HT1080 (cell line): ENCODE measurements around the gene DNAH17. TPM values are rescaled to one million over a fixed set of nuclear protein-coding genes. Genes with fewer than 3 reads are reported as not detected.

Experiments
- DNase-seq: peaks from one replicate; pipeline ENCODE4 v3.0.0-alpha.2; 2015; ENCODE audit warnings: low read depth
- total RNA-seq: library from RNA; depleted of rRNA; stranded (reverse); fragments of >200 nt; shearing (Covaris generic); gene quantifications from 2 replicates; pipeline ENCODE4 v1.2.3, GENCODE V29; 2014

DNAH17 gene
- total RNA-seq, 1 experiment from 2014 or later: not detected

DNA sequence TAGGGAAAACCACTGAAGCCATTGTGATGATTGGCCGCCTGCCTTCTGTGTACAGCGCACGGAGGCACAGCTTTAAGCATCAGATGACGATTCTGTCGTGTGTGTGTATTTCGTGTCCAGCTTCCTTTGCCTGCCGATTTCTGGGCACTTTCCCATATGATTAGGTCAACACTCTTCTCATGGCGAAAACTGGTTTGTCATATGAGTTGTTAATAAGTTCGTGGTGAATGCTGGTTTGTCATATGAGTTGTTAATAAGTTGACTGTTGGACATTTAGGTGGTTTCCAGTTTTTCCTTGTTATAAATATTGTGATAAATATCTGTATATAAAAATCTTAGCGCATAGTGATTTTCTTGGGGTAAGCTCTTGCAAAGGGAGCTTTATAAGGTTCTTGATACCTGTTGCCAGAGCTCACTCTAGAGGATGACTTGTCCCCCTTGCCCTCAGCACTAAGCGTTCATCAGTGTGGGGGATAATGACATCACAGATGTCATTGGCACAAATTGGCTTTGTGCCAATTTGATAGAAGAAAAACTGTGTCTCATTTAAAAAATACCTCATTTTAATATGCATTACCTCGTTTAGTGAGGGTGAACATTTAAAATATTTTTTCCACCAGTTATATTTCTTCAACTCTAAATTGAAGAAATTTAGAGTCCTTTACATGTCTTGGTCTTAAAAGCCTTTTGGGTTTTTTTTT, 158.7 kb downstream of the DNAH17 start:
- DNase-seq: no peak

DNA sequence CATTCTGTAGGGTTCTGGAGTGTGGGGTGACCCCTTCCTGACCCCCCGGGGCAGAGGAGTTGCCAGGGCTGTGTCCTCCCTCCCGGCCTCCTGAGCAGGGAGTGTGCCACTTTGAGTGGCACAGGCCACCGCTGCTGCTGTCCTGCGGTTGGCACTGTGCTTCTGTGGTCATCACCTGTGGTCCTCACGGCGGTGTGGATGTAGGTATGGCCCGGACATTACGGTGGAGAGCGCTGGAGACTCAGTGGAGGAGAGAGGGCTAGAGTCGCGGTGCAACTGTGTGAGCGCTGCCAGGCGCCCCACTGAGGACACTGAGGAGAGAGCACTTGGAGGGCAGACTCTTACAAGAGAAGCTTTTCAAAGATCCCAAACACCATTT, 159.7 kb downstream of the DNAH17 start:
- DNase-seq: no peak

DNA sequence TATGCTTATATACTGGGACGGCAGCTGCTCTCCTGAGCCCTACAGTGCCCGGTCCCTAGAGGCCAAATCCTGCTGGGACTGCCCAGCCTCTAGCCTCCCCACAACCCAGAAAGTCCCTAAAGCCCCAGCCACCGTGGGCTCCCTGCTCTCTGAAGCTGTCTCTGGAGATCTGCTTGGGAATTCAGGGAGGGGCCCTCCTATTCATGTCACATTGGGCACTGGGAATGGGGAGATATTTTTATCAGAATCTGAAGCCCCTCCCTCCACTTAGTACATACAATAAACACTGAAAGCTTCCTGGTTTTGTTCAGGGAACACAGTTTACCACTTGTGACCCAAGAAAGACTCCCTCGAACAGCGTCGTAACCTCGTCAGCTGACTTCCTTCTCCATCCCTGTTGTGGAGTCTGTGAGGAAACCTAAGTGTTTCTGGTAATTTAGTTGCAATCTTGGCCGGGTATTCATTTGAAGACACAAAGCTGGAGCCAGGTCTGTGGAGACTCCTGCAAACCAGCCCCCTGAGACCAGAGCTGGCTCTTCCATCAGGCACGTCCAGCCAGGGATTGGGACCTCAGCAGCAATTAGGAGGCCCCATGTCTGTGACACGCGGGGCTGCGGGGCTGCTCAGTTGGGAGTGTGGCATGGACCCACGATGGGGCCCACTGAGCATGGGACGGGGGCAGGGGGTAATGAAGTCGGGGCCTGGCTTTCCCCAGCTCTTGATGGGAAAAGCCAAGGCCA, 160.2 kb downstream of the DNAH17 start:
- no peak for DNase-seq

DNA sequence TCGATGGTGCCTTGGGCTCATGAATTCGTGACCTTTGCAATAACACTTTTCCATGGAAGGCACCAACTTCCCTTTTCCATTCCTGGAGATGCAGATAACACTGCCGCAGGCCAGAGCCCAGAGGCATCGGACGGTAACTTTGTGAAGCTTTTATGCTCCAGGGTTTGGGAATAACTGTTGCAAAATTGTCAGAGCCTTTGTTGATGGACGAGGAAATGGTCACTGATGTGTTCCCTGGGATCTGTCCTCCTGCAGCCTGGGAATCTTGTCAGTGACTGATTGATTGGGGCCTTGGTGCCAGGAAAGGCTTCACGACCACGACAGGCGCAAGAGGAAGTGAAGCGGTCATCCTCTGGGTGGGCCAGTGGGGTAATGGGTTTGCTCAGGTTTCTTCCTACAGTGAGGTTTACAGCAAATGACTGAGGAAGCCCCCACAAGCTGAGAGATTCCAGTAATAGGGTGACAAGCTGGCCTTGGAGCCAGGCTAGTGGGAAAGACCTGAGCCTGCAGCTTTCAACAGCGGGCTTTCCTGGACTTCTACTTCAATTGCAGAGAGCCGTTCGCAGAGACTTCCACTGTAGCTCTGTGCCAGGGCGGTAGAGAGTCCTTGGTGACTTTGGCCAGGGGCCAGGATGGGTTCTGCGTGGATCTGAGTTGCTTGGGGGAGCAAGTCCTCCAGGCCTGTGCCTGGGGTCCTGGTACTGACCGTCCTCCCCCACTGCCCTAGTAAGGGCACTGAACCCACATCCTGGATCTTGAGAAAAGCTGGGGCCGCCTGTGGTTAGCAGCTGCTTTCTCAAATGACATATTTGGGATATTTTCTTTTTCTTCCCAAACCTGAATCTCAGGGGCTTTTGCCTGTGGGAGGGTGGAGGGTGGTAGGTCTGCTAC, 161.1 kb downstream of the DNAH17 start:
- no peak for DNase-seq

DNA sequence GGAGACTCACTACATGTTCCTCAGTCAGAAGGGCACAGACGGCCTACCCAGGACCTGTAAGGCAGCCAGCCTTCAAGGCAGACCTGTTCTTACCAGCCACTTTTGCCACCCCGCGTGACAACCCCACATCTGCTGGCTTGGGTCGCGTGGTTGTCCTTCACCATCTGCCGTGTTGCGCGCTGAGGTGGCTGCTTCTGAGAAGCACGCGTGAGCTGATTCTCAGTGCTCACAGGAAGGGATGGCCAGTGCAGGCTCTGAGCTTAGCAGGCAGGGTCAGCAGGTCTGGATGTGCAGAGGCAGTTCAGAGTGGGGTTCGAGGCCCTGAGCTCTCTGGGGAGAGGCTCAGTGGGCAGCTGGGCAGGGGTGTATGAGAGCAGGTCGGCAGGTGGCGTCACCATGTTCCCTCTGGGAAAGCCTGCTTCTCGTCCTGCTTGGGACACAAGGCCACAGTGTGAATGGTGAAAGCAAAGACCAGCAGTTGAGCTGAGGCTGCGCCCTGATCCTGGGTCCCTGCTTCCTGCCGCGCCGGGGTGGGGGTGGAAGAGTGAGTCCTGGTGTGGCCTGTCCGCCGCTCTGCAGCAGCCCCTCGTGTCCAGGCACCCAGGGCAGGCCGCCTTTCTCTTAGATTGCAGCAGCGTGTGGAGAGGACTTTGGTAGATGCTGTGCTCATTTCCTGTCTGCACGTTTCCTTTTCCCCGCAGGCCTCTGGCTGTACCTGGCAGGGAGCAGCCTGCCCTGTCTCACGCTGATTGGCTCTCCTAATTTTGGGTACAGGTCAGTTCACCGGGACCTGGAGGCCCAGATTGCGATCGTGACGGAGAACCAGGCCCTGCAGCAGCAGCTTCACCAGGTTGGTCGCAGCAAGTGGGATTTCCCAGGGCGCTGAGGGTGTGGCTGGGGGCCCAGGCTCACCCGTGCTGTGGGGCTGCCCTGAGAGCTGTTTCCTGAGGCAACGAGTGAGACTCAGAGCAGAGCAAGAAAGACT, 162.7 kb downstream of the DNAH17 start:
- DNase-seq: no peak

DNA sequence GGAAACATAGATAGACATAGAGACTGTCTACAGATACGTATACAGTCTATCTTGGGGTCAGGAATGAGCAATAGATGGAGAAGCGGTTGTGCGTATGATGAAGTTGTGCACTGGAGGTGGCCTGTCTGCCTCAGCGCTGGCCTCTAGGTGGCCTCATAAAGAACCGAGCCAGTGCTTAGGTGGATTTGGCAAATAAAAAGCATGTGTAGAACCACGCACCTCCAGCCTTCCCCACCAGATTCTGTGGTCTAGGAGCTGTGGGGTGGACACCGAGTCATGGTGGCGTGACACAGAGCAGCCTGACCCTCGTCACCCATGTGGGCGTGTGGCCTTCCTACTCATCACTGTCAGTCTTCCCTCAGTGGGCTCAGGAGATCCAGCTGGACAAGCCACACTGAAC, 164.8 kb downstream of the DNAH17 start:
- no peak for DNase-seq

DNA sequence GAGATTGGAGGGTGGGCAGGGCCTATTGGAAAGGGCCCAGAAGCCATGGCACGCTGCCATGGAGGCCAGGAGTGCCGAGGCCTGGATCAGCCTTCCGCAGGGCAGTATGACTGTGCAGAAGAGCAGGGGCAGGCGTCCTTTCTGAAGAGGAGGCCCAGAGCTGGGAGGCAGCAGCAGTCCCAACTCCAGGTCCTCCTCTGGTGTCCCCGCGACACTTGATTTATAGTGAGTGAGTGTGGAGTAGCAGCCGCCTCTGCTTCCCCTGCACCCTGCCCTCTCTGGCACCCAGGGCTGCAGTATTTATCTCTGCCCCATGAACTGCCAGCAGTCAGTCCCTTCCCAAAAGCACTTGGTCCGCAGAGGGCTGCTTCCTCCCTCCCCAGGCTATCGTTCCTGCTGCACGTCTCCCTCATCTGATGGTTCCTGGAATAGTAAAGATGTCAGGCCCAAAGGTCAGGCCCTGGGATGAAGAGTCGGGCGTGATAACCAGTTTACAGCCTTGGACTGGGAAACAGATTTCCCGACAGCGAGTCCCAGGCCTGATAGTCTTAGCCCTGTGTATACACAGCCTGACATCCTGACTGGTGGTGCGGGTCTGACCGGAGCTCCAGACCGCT, 165.8 kb downstream of the DNAH17 start:
- no peak for DNase-seq

DNA sequence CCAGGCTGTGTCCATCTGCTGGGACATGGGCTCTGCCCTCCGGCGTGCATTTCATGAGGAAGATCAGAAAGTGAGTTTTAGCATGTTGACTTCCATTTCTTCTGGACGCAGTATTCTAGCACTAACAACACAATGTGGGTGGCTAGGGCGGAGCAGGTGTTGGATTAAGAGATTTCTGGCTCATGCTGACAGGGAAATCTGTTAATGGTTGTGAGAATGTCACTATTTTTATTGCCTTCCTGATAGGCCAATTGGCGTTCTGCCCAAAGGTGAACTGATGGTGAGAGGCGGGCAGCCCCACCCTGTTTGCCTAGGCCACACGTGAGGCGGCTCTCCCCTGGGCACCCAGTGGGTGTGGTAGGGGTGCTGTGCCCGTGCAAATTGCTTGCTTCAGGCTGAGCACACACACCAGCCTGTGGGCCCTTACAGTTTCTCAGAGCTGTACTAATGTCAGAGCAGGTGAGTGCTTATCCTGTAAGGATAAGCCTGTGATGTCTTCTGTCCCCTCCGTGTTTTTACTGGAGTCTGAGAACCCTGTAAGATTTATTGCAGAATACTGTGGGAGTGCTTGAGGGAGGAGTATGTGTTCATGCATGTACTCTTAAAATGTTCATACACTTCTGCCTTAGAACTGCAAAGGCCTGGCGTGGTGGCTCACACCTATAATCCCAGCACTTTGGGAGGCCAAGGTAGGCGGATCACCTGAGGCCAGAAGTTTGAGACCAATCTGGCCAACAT, 167.8 kb downstream of the DNAH17 start:
- no peak for DNase-seq

DNA sequence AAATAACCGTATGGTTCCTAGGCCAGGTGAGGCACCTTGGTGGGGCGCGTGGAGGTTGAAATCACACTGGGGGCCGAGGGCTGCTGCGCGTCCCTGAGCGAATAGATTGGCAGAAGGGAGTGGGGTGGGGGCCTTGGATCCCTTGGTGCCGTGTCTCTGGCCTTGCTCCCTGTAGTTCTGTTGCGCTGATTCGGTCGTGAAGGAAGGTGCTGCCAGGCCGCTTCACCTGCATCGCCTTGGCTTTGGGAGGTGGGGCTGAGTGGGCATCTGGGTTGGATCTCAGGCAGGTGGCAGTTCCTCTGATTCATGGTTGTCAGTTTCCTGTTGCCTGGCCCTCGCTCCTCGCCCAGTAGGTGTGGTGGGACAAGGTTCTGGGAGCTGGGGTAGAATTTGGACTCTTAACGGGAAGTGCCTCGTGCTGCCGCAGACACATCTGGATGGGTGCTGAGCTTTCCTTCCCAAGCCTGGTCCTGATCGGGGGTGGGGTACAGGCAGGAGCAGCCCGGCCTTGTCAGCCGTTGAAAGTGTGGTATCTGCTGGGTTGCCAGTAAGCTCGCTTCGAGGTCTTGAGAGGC, 168.6 kb downstream of the DNAH17 start:
- no peak for DNase-seq

DNA sequence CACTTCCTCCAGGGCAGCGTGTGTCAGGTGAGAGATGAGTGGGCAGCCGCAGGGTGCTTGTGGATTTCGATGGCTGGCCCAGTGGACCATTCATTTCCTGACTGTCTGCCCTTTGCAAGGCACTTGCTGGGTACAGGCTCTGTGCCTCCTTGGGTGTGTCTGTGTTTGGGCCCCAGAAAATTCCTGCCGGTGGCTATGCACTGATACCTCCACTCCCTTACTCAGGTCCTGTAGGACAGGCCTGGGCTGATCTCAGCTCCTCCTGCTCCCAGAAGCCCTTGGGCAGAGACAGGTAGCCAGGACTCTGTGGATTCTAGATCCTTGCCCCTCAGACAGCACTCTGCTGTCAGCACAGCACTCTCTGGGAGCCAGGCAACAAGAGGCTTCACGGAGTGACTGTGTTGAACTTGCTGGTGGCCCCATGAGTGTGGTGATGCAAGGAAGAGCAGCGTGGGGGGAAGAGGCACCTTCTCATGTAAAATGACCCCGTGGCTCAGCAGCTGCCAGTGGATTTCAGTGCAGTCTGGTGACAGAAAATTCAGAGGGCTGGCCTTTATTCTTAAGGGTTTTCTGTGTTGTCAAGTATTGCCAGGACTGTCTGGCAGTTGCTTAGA, 169.7 kb downstream of the DNAH17 start:
- no peak for DNase-seq

DNA sequence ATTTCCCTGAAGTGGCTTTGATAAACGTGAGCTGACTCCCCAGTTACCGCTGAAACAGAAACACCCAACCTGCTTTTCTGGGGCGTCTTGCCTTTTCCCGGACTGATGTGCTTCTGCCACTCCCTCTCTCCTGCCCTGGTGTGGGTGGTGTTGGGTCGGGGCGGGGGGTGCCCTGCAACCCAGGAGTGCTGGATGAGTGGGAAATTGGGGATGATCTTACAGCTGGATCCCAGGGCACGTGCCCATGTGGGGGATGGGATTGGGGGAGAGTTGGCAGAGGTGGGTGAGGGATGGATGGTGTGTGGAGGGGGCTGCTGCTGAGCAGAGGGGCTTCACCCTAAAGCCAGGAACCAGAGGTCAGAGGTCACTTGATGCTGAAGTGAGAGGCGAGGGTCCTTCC, 170.3 kb downstream of the DNAH17 start:
- no peak for DNase-seq

DNA sequence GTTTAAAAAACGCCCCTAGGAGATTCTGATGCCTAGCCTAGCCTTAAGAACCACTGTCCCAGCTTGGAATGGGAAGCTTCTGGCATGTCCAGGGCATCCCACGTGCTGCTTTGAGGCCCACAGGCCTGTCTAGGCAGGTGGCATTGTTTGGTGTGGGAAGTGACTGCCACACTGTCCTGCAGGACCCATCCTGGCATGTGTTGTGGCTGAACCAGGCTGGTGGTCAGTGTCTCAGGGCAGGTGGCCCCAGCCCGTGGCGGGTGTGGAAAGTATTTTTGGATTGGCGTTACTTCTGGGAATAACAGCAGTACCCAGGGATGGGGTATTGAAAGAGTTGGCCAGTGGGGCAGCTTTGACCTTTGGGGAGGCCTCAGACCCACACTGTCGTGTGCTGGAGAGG, 170.8 kb downstream of the DNAH17 start:
- no peak for DNase-seq

DNA sequence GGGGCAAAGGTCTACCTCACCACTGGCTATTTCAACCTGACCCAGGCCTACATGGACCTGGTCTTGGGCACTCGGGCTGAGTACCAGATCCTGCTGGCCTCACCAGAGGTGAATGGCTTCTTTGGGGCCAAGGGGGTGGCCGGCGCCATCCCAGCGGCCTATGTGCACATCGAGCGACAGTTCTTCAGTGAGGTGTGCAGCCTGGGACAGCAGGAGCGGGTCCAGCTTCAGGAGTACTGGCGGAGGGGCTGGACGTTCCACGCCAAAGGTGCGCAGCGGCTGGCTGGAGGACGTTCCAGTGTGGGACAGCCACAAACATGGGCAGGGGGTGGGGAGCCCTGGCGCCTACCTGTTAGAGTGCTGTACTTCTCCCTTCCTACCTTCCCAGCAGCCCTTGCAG, 173.4 kb downstream of the DNAH17 start:
- no peak for DNase-seq

DNA sequence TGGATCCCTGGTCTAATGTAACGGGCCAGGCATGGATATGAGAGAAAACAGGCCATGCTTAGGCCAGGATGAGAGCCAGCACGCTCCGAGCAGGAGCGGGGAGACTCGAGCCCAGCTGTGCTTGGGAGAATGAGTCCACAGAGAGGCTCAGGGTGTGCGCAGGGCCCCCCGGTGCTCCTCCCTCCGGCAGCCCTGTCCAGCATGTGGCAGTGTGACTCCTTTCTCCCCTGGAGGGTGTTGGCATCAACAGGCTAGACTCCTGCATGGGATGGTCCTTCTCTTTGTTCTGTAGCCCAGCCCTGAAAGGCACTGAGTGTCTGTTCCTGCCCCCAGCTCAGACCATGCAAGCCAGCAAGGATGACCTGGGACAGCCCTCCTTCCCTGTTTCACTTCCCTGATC, 175.3 kb downstream of the DNAH17 start:
- DNase-seq: no peak

DNA sequence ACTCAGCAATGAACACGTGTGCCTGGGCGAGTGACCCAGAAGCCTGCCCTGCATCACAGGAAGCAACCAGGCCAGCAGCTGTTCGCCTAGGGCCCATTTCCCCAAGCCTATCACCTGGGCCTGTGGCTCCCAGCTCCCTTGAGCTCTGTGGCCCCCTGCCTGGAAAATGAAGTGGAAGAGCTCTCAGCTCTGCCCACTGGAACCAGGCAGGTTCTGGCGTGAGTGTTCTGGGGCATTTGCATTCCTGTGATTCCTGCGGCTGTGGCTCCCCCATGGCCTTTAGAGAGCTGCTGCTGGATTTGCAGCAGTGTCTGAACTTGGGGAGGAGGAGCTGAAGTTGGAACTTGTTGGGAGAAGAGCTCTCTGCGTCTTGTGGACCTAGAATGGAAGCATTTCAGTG, 175.9 kb downstream of the DNAH17 start:
- DNase-seq: no peak

DNA sequence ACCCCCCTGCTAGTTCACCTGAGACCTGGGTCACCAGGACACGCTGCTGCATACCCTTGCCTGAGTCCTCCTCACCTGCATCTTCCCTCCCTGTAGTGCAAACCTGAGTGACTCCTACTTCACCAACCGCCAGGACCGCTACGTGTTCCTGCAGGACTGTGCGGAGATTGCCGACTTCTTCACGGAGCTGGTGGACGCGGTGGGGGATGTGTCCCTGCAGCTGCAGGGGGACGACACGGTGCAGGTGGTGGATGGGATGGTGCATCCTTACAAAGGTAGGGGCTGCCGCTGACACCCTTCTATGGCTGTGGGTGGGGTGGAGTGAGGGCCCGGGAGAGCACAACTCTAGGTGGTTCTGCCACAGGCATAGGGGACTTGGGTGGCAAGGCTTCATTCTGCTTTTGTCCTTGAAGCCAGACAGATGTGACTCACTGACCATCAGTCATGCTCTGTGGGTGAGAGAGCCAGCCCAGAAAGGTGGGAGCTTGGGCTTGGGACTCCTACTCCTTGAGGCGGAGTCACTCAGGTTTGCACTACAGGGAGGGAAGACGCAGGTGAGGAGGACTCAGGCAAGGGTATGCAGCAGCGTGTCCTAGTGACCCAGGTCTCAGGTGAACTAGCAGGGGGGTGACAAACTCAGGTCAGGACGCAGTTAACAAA, 176.5 kb downstream of the DNAH17 start:
- no peak for DNase-seq

DNA sequence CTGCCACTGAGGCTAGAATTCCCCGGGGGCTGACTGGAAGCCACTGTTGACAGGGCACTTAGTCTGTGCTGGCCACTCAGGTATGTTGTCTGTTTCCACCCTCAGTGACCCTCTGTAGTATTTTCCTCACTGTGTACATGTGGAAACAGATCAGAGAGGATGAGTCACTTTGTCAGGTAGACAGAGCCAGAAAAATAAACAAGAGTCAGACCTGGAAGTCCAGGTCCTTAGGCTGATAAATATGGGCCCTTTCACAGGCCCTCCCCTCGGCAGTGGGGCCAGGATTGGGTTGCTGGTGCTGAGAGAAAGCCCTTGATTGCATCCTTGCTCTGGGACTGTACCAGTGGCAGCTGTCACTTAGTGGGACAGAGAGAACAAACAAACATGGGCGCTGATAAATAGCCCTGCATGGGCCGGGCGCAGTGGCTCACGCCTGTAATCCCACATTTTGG, 177.5 kb downstream of the DNAH17 start:
- no peak for DNase-seq

DNA sequence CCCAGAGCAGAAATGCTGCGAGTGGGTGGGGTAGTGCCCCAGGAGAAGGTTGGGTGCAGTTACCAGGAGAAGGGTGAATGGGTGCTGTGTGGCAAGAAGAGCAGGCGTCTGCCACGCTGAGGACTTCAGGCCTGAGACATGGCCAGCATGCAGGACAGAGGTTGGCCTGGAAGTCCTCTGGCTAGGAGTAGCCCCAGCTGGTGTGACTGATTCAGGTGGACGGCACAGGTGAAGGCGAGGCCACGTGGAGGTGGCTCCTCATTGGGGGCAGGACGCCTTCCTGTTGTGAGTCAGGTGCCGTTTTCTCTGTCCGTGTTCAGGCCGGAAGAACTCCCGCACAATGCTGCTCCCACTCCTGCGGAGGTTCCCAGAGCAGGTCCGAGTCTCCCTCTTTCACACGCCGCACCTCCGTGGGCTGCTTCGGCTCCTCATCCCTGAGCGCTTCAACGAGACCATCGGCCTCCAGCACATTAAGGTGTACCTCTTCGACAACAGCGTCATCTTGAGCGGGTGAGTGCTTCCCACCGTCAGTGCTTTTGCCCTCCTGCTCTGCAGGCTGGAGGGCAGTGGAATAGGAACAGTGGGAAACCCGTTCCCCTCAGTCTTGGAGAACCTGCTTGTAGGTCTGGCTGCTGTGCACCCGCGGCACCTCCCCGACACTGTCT, 178.0 kb downstream of the DNAH17 start:
- DNase-seq: no peak
